HEK293 (cell line): ENCODE results near the gene GPRIN2.

Experiments used
- CTCF ChIA-PET: fragments of 350-600 bp; formaldehyde crosslinking; extraction: SDS; loops from one replicate; lab custom pipeline; 2021; ENCODE audit warnings: antibody characterized with exemption; lab: Yijun Ruan, JAX
- POLR2A ChIA-PET: fragments of 300-600 bp; formaldehyde crosslinking; extraction: SDS; loops from one replicate; lab custom pipeline; 2020; ENCODE audit warnings: antibody characterized with exemption, inconsistent platforms; lab: Yijun Ruan, JAX
- H3K27ac ChIP-seq: fragments of 200-500 bp; sonication (Bioruptor generic); 2 replicates; pipeline ENCODE4 v1.5.1; 2014; ENCODE audit warnings: low read depth, low read length, control low read depth, inconsistent platforms; ENCODE audit errors: extremely low read depth
- H3K36me3 ChIP-seq, 2 experiments: fragments of 200-500 bp in 1 of 2; sonication (Bioruptor generic) in 1 of 2; 1 replicate in 1 of 2; 2 replicates in 1 of 2; pipeline ENCODE4 v1.5.1; 2014 to 2017; ENCODE audit warnings: inconsistent platforms in 2 of 2, low read length in 2 of 2; ENCODE audit not compliant: control insufficient read depth in 2 of 2, insufficient read depth in 1 of 2
- H3K4me1 ChIP-seq: fragments of 200-500 bp; sonication (Bioruptor generic); 2 replicates; pipeline ENCODE4 v1.5.1; 2014; ENCODE audit warnings: mild to moderate bottlenecking, low read length, inconsistent platforms; ENCODE audit not compliant: control insufficient read depth, insufficient read depth
- H3K4me3 ChIP-seq: 2 replicates; pipeline ENCODE4 v1.5.1; 2011; ENCODE audit warnings: low read depth, mild to moderate bottlenecking, control low read depth, low read length, moderate library complexity
- H3K9me3 ChIP-seq: fragments of 200-500 bp; sonication (Bioruptor generic); 2 replicates; pipeline ENCODE4 v1.5.1; 2014; ENCODE audit warnings: low read depth, low read length, inconsistent platforms; ENCODE audit not compliant: control insufficient read depth, insufficient read depth
- ELK4 ChIP-seq: IDR thresholded peaks from 2 replicates; pipeline ENCODE4 v1.6.1; 2011; ENCODE audit warnings: mild to moderate bottlenecking, low read depth, low read length, borderline replicate concordance
- GLIS1 ChIP-seq: fragments of 450-650 bp; formaldehyde crosslinking; IDR thresholded peaks from 2 replicates; pipeline ENCODE4 v1.5.1; 2016; ENCODE audit warnings: missing biosample characterization, missing genetic modification characterization
- MEIS1 ChIP-seq: sonication (generic); formaldehyde crosslinking; IDR thresholded peaks from 2 replicates; pipeline ENCODE4 v1.8.1; 2022; ENCODE audit warnings: missing genetic modification reagents, mild to moderate bottlenecking, borderline replicate concordance
- SP2 ChIP-seq: fragments of 450-650 bp; formaldehyde crosslinking; IDR thresholded peaks from 2 replicates; pipeline ENCODE4 v1.5.1; 2016; ENCODE audit warnings: missing biosample characterization, missing genetic modification characterization
- WT1 ChIP-seq: fragments of 450-650 bp; formaldehyde crosslinking; IDR thresholded peaks from 2 replicates; pipeline ENCODE4 v1.5.1; 2016; ENCODE audit warnings: missing biosample characterization, missing genetic modification characterization
- ZNF112 ChIP-seq: fragments of 450-650 bp; formaldehyde crosslinking; IDR thresholded peaks from 2 replicates; pipeline ENCODE4 v1.5.0; 2017; ENCODE audit warnings: missing biosample characterization, missing genetic modification characterization
- ZNF121 ChIP-seq: fragments of 450-650 bp; formaldehyde crosslinking; IDR thresholded peaks from 2 replicates; pipeline ENCODE4 v1.5.1; 2016; ENCODE audit warnings: missing biosample characterization, missing genetic modification characterization
- ZNF148 ChIP-seq: fragments of 450-650 bp; formaldehyde crosslinking; IDR thresholded peaks from 2 replicates; pipeline ENCODE4 v1.5.0; 2017; ENCODE audit warnings: missing biosample characterization, missing genetic modification characterization, borderline replicate concordance
- ZNF184 ChIP-seq: fragments of 450-650 bp; IDR thresholded peaks from 2 replicates; pipeline ENCODE4 v1.5.1; 2018; ENCODE audit warnings: missing biosample characterization, mild to moderate bottlenecking, missing genetic modification characterization
- ZNF248 ChIP-seq: fragments of 450-650 bp; formaldehyde crosslinking; IDR thresholded peaks from 2 replicates; pipeline ENCODE4 v1.5.1; 2017; ENCODE audit warnings: missing biosample characterization, missing genetic modification characterization
- ZNF398 ChIP-seq: fragments of 450-650 bp; formaldehyde crosslinking; IDR thresholded peaks from 2 replicates; pipeline ENCODE4 v1.5.1; 2017; ENCODE audit warnings: missing biosample characterization, missing genetic modification characterization
- ZNF404 ChIP-seq: fragments of 450-650 bp; formaldehyde crosslinking; IDR thresholded peaks from 2 replicates; pipeline ENCODE4 v1.5.1; 2017; ENCODE audit warnings: missing biosample characterization, missing genetic modification characterization
- ZNF558 ChIP-seq: fragments of 450-650 bp; formaldehyde crosslinking; IDR thresholded peaks from 2 replicates; pipeline ENCODE4 v1.5.1; 2016; ENCODE audit warnings: missing biosample characterization, missing genetic modification characterization
- ZNF561 ChIP-seq: fragments of 450-650 bp; IDR thresholded peaks from 2 replicates; pipeline ENCODE4 v1.5.1; 2018; ENCODE audit warnings: missing biosample characterization, missing genetic modification characterization, borderline replicate concordance
- ZNF610 ChIP-seq: fragments of 450-650 bp; formaldehyde crosslinking; IDR thresholded peaks from 2 replicates; pipeline ENCODE4 v1.5.1; 2016; ENCODE audit warnings: missing biosample characterization, missing genetic modification characterization, borderline replicate concordance
- ZNF621 ChIP-seq: fragments of 450-650 bp; formaldehyde crosslinking; IDR thresholded peaks from 2 replicates; pipeline ENCODE4 v1.5.1; 2017; ENCODE audit warnings: missing biosample characterization, missing genetic modification characterization
- ZNF692 ChIP-seq: fragments of 450-650 bp; formaldehyde crosslinking; IDR thresholded peaks from 2 replicates; pipeline ENCODE4 v1.5.1; 2016; ENCODE audit warnings: missing biosample characterization, missing genetic modification characterization
- ZNF701 ChIP-seq: fragments of 450-650 bp; formaldehyde crosslinking; IDR thresholded peaks from 2 replicates; pipeline ENCODE4 v1.5.1; 2016; ENCODE audit warnings: missing biosample characterization, missing genetic modification characterization
- ZXDB ChIP-seq: fragments of 450-650 bp; formaldehyde crosslinking; IDR thresholded peaks from 2 replicates; pipeline ENCODE4 v1.5.1; 2016; ENCODE audit warnings: missing biosample characterization, missing genetic modification characterization
- TF ChIP-seq, protein P1 (sequence below): fragments of 450-650 bp; formaldehyde crosslinking; IDR thresholded peaks from 2 replicates; pipeline ENCODE4 v1.5.1; 2016; ENCODE audit warnings: missing biosample characterization, missing genetic modification characterization
- TF ChIP-seq, protein P2 (sequence below): fragments of 450-650 bp; formaldehyde crosslinking; conservative IDR thresholded peaks from 2 replicates; pipeline ENCODE4 v1.5.1; 2016; ENCODE audit warnings: low read depth, missing biosample characterization, missing genetic modification characterization

The GPRIN2 gene

DNA sequence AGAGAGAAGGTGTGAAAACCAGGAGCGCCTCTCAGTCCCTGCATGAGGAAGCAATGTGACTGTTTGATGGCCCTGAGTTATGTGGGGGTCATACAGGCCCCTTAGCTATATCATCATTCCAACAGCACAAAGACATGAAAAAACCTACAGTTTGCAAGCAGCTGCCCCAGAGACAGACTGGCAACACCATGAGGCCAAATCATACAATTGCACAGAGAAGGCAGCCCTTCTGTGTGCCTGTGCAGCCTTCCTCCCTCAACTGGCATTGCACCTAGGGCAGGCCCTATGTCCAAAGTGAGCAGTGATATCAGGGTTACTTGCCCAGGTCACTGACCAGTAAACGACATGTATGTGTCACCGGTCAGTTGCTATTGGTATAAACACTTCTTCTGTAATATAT, 41.6 kb downstream of the GPRIN2 start:
- POLR2A ChIA-PET: no interaction called here
- Histone ChIP-seq H3K4me3 (no peak overlapping the region), H3K4me1 (no peaks in the 10 kb centered on the region), H3K27ac (no peak overlapping the region), H3K9me3 (no peaks in the 10 kb centered on the region), H3K36me3 (no peaks in the 10 kb centered on the region)
- TF ChIP-seq ZNF701 (tag by site-specific recombination) (no peak), ZNF561 (tag by site-specific recombination) (no peak), WT1 (no peak), ZNF148 (tag by site-specific recombination) (no peak), MEIS1 (CRISPR knock-in tag) (no peak), ZNF398 (tag by site-specific recombination) (no peak), GLIS1 (no peak)
- CTCF ChIA-PET: no interaction called here

GRCh38 chr10:46514431-46514861, 42.0 kb downstream of the GPRIN2 start:
- no peak overlapping the region for H3K4me3 ChIP-seq
- H3K4me1 ChIP-seq: no peaks in the 10 kb centered on the region
- ChIA-PET CTCF (no interaction called here), POLR2A (no interaction called here)
- H3K27ac ChIP-seq: no peak overlapping the region
- no peaks in the 10 kb centered on the region for H3K36me3 ChIP-seq
- no peaks in the 10 kb centered on the region for H3K9me3 ChIP-seq
- TF ChIP-seq ZXDB (tag by site-specific recombination) (no peak), ZNF184 (tag by site-specific recombination) (no peak), ZNF248 (tag by site-specific recombination) (no peak), SP2 (tag by site-specific recombination) (no peak), ZNF112 (tag by site-specific recombination) (no peak), ZNF692 (no peak), ZNF558 (tag by site-specific recombination) (no peak), ZNF610 (tag by site-specific recombination) (no peak), ZNF121 (no peak), ZNF621 (tag by site-specific recombination) (no peak), ZNF404 (tag by site-specific recombination) (no peak), ELK4 (no peak)
- TF ChIP-seq, protein P1, sequence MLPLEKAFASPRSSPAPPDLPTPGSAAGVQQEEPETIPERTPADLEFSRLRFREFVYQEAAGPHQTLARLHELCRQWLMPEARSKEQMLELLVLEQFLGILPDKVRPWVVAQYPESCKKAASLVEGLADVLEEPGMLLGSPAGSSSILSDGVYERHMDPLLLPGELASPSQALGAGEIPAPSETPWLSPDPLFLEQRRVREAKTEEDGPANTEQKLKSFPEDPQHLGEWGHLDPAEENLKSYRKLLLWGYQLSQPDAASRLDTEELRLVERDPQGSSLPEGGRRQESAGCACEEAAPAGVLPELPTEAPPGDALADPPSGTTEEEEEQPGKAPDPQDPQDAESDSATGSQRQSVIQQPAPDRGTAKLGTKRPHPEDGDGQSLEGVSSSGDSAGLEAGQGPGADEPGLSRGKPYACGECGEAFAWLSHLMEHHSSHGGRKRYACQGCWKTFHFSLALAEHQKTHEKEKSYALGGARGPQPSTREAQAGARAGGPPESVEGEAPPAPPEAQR (tag by site-specific recombination): no peak
- TF ChIP-seq, protein P2, sequence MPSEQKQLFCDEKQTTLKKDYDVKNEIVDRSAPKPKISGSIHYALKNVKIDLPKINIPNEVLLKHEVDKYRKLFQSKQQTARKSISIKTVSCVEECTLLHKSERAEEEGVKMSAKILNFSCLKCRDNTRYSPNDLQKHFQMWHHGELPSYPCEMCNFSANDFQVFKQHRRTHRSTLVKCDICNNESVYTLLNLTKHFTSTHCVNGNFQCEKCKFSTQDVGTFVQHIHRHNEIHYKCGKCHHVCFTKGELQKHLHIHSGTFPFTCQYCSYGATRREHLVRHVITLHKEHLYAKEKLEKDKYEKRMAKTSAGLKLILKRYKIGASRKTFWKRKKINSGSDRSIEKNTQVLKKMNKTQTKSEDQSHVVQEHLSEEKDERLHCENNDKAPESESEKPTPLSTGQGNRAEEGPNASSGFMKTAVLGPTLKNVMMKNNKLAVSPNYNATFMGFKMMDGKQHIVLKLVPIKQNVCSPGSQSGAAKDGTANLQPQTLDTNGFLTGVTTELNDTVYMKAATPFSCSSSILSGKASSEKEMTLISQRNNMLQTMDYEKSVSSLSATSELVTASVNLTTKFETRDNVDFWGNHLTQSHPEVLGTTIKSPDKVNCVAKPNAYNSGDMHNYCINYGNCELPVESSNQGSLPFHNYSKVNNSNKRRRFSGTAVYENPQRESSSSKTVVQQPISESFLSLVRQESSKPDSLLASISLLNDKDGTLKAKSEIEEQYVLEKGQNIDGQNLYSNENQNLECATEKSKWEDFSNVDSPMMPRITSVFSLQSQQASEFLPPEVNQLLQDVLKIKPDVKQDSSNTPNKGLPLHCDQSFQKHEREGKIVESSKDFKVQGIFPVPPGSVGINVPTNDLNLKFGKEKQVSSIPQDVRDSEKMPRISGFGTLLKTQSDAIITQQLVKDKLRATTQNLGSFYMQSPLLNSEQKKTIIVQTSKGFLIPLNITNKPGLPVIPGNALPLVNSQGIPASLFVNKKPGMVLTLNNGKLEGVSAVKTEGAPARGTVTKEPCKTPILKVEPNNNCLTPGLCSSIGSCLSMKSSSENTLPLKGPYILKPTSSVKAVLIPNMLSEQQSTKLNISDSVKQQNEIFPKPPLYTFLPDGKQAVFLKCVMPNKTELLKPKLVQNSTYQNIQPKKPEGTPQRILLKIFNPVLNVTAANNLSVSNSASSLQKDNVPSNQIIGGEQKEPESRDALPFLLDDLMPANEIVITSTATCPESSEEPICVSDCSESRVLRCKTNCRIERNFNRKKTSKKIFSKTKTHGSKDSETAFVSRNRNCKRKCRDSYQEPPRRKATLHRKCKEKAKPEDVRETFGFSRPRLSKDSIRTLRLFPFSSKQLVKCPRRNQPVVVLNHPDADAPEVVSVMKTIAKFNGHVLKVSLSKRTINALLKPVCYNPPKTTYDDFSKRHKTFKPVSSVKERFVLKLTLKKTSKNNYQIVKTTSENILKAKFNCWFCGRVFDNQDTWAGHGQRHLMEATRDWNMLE (tag by site-specific recombination): no peak
